IMR-90 (cell line): ENCODE data around the gene NELL1. TPM values are rescaled to one million over a fixed set of nuclear protein-coding genes. Genes with fewer than 3 reads are reported as not detected.

Experiments used
- ATAC-seq: fragments of 200-7000 bp; cut with Tn5 transposase; 2 replicates; pipeline ENCODE4 v1.9.1; 2020; ENCODE audit warnings: low read depth, mild to moderate bottlenecking, moderate library complexity
- BruUV-seq: library from RNA; stranded (reverse); fragments of 400-500 nt; replicated peaks from 2 replicates; lab custom pipeline; 2021; lab: Mats Ljungman, UMichigan
- CTCF ChIA-PET: fragments of 300-600 bp; formaldehyde crosslinking; extraction: SDS; loops from one replicate; lab custom pipeline; 2021; ENCODE audit warnings: antibody characterized with exemption; lab: Yijun Ruan, JAX
- POLR2A ChIA-PET: fragments of 300-600 bp; sonication (Branson Sonifier 250); formaldehyde crosslinking; loops from one replicate; lab custom pipeline; 2022; ENCODE audit warnings: antibody characterized with exemption; ENCODE audit not compliant: unreplicated experiment; lab: Charles Lee
- DNase-seq: peaks from one replicate; pipeline ENCODE4 v3.0.0; 2013
- H2AFZ ChIP-seq: replicated peaks from 2 replicates; pipeline ENCODE3; 2013; ENCODE audit warnings: low read length, mild to moderate bottlenecking; ENCODE audit not compliant: poor library complexity
- H2AK5ac ChIP-seq: 2 replicates; pipeline ENCODE4 v1.6.1; 2013; ENCODE audit warnings: low read depth, low read length, inconsistent platforms
- H2AK9ac ChIP-seq: replicated peaks from 2 replicates; pipeline ENCODE3; 2013; ENCODE audit warnings: mild to moderate bottlenecking, low read depth, low read length, moderate library complexity; ENCODE audit not compliant: poor library complexity
- H2BK120ac ChIP-seq: 2 replicates; pipeline ENCODE4 v1.6.1; 2013; ENCODE audit warnings: low read depth, low read length, inconsistent platforms
- H2BK15ac ChIP-seq: 3 replicates; pipeline ENCODE4 v1.6.1; 2013; ENCODE audit warnings: low read depth, low read length, inconsistent platforms
- H2BK20ac ChIP-seq: 2 replicates; pipeline ENCODE4 v1.6.1; 2013; ENCODE audit warnings: low read depth, mild to moderate bottlenecking, inconsistent platforms, low read length, moderate library complexity
- H2BK5ac ChIP-seq: 2 replicates; pipeline ENCODE4 v1.6.1; 2013; ENCODE audit warnings: mild to moderate bottlenecking, low read depth, low read length, inconsistent platforms; ENCODE audit not compliant: poor library complexity, severe bottlenecking
- H3K14ac ChIP-seq: replicated peaks from 2 replicates; pipeline ENCODE4 v1.6.1; 2013; ENCODE audit warnings: low read depth, low read length, inconsistent platforms
- H3K18ac ChIP-seq: 2 replicates; pipeline ENCODE4 v1.6.1; 2013; ENCODE audit warnings: low read depth, low read length, control low read depth
- H3K23ac ChIP-seq: 2 replicates; pipeline ENCODE4 v1.6.1; 2013; ENCODE audit warnings: low read depth, low read length, inconsistent platforms
- H3K27ac ChIP-seq: 2 replicates; pipeline ENCODE4 v1.5.1; 2013; ENCODE audit warnings: mild to moderate bottlenecking, control low read depth, low read length; ENCODE audit not compliant: insufficient read depth
- H3K27me3 ChIP-seq: 2 replicates; pipeline ENCODE4 v1.6.1; 2013; ENCODE audit warnings: low read length; ENCODE audit not compliant: control insufficient read depth, insufficient read depth
- H3K36me3 ChIP-seq: 2 replicates; pipeline ENCODE4 v1.6.1; 2013; ENCODE audit warnings: low read length, mixed read lengths; ENCODE audit not compliant: control insufficient read depth, insufficient read depth
- H3K4ac ChIP-seq: 2 replicates; pipeline ENCODE4 v1.6.1; 2013; ENCODE audit warnings: low read depth, low read length, inconsistent platforms
- H3K4me1 ChIP-seq: 2 replicates; pipeline ENCODE4 v1.6.1; 2013; ENCODE audit warnings: low read length, mixed read lengths; ENCODE audit not compliant: control insufficient read depth, insufficient read depth
- H3K4me2 ChIP-seq: 2 replicates; pipeline ENCODE4 v1.6.1; 2013; ENCODE audit warnings: low read depth, mild to moderate bottlenecking, control low read depth, low read length, moderate library complexity
- H3K4me3 ChIP-seq: 2 replicates; pipeline ENCODE4 v1.5.1; 2013; ENCODE audit warnings: low read depth, mild to moderate bottlenecking, control low read depth, low read length, moderate library complexity; ENCODE audit not compliant: insufficient read depth
- H3K56ac ChIP-seq: 2 replicates; pipeline ENCODE4 v1.6.1; 2013; ENCODE audit warnings: low read length, inconsistent platforms; ENCODE audit not compliant: insufficient read depth; ENCODE audit errors: extremely low read depth
- H3K79me1 ChIP-seq, 2 experiments: 2 replicates each; pipeline ENCODE4 v1.6.1; 2013; ENCODE audit warnings: low read length in 2 of 2, inconsistent platforms in 1 of 2, low read depth in 1 of 2
- H3K9ac ChIP-seq: 2 replicates; pipeline ENCODE4 v1.6.1; 2013; ENCODE audit warnings: low read depth, low read length, control low read depth
- H3K9me1 ChIP-seq: 2 replicates; pipeline ENCODE4 v1.6.1; 2013; ENCODE audit warnings: low read length, inconsistent platforms; ENCODE audit not compliant: insufficient read depth
- H3K9me3 ChIP-seq: 2 replicates; pipeline ENCODE4 v1.6.1; 2013; ENCODE audit warnings: low read length; ENCODE audit not compliant: control insufficient read depth, insufficient read depth
- H4K20me1 ChIP-seq: 2 replicates; pipeline ENCODE4 v1.6.1; 2013; ENCODE audit warnings: low read length, inconsistent platforms; ENCODE audit not compliant: insufficient read depth
- H4K5ac ChIP-seq: 2 replicates; pipeline ENCODE4 v1.6.1; 2013; ENCODE audit warnings: mild to moderate bottlenecking, low read depth, low read length, control low read depth
- H4K8ac ChIP-seq, 2 experiments: 2 replicates each; pipeline ENCODE4 v1.6.1; 2013; ENCODE audit warnings: low read depth in 2 of 2, low read length in 2 of 2, control low read depth in 1 of 2, inconsistent platforms in 1 of 2
- H4K91ac ChIP-seq: 2 replicates; pipeline ENCODE4 v1.6.1; 2013; ENCODE audit warnings: low read depth, low read length, inconsistent platforms; ENCODE audit not compliant: insufficient read depth
- CEBPB ChIP-seq: IDR thresholded peaks from 2 replicates; pipeline ENCODE4 v1.6.1; 2012; ENCODE audit warnings: low read depth, low read length, improper control_type of control experiment
- CHD1 ChIP-seq: IDR thresholded peaks from 2 replicates; pipeline ENCODE4 v1.6.1; 2012; ENCODE audit warnings: low read depth, low read length, improper control_type of control experiment
- MAFK ChIP-seq: IDR thresholded peaks from 2 replicates; pipeline ENCODE4 v1.6.1; 2012; ENCODE audit warnings: low read depth, low read length, improper control_type of control experiment
- MAZ ChIP-seq: IDR thresholded peaks from 2 replicates; pipeline ENCODE4 v1.6.1; 2012; ENCODE audit warnings: low read depth, mild to moderate bottlenecking, low read length, improper control_type of control experiment, moderate library complexity, borderline replicate concordance
- NFE2L2 ChIP-seq: fragments of 150-350 bp; IDR thresholded peaks from 2 replicates; pipeline ENCODE4 v1.6.1; 2016; ENCODE audit warnings: low read depth, mild to moderate bottlenecking, low read length
- POLR2A ChIP-seq: IDR thresholded peaks from 2 replicates; pipeline ENCODE4 v1.6.1; 2012; ENCODE audit warnings: mild to moderate bottlenecking, low read depth, low read length
- RFX5 ChIP-seq: IDR thresholded peaks from 2 replicates; pipeline ENCODE4 v1.8.0; 2012; ENCODE audit warnings: low read depth, mild to moderate bottlenecking, low read length, moderate library complexity
- WGBS, 2 experiments: methylation state at CpG; one replicate each; pipeline versions ENCODE4 v1.1.5 to v1.1.7; 2013; ENCODE audit warnings: missing lambda C conversion rate in 2 of 2; ENCODE audit not compliant: insufficient read length in 1 of 2; ENCODE audit errors: extremely low coverage in 2 of 2; 5-methylcytosine and 5-hydroxymethylcytosine counted together
- dilution Hi-C: fragments of 300-500 bp; cut with HindIII; formaldehyde crosslinking; loops from one replicate; pipeline ENCODE4 v1.14.3; 2018; ENCODE audit warnings: low sequenced_read_pairs; ENCODE audit not compliant: unreplicated experiment
- in situ Hi-C: fragments of 300-500 bp; cut with MboI; formaldehyde crosslinking; loops from 3 replicates; pipeline ENCODE4 v1.14.3; 2019; ENCODE audit warnings: low sequenced_read_pairs, inconsistent platforms, mixed read lengths
- intact Hi-C: fragments of 100-400 bp; cut with micrococcal nuclease; formaldehyde crosslinking; loops from 2 replicates; pipeline ENCODE4 v1.10.0; 2022
- polyA plus RNA-seq, 3 experiments: library from polyadenylated mRNA; depleted of rRNA; stranded (reverse); fragments of >200 nt; gene quantifications; 2 replicates each; pipeline ENCODE4 v1.2.3, GENCODE V29; 2012; ENCODE audit warnings: low replicate concordance in 1 of 3
- total RNA-seq: library from RNA; depleted of rRNA; stranded (reverse); fragments of >200 nt; gene quantifications from 2 replicates; pipeline ENCODE4 v1.2.3, GENCODE V29; 2012
- TF ChIP-seq, protein P1 (sequence below): conservative IDR thresholded peaks from 2 replicates; pipeline ENCODE4 v1.5.1; 2012; ENCODE audit warnings: mild to moderate bottlenecking, low read depth, low read length, improper control_type of control experiment
- TF ChIP-seq, protein P2 (sequence below): fragments of 150-350 bp; IDR thresholded peaks from 2 replicates; pipeline ENCODE4 v1.6.1; 2016; ENCODE audit warnings: low read depth, mild to moderate bottlenecking, low read length, moderate library complexity, borderline replicate concordance

NELL1 gene
- total and polyA plus RNA-seq, 2 of the 4 experiments (the other 2 are of a cell fraction): not detected

DNA sequence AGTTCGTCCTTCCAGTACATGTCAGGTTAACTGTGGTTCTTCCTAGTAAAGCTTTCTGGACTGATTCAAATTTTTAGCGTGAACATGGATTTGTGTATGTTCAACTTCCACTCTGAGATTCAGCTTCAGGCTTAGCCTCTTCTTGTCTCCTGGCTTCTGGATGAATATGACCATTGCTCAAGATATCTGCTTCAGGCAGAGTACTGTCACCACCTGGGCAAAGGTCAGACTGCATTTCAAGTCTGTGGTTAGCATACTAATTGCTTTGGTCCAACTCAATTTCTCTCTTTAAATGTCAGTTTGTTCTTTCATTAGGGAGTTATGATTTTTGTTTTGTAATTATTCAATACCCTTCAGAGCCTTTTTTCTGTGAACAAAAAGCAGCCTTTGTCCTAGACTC lies 440.0 kb downstream of the NELL1 start:
- H2BK15ac ChIP-seq: no peak overlapping the region
- no peak overlapping the region for H3K56ac ChIP-seq
- H3K9me1 ChIP-seq: no peaks in the 10 kb centered on the region
- intact Hi-C loops (no loop called here), dilution Hi-C loops (no loop called here), in situ Hi-C loops (no loop called here)
- H4K20me1 ChIP-seq: no peaks in the 10 kb centered on the region
- H2BK120ac ChIP-seq: no peak overlapping the region
- H3K4me2 ChIP-seq: no peak overlapping the region
- H3K4me1 ChIP-seq: no peaks in the 10 kb centered on the region
- no peaks in the 10 kb centered on the region for H3K27me3 ChIP-seq
- H3K79me1 ChIP-seq: no peaks in the 10 kb centered on the region
- H3K14ac ChIP-seq: no peak overlapping the region
- POLR2A ChIA-PET: no interaction called here
- no peak overlapping the region for H3K4ac ChIP-seq
- H3K4me3 ChIP-seq: no peak overlapping the region
- no peak for TF ChIP-seq CHD1
- TF ChIP-seq MAFK: no peak
- no peak for TF ChIP-seq RFX5
- no peak for TF ChIP-seq POLR2A
- TF ChIP-seq, protein P1, sequence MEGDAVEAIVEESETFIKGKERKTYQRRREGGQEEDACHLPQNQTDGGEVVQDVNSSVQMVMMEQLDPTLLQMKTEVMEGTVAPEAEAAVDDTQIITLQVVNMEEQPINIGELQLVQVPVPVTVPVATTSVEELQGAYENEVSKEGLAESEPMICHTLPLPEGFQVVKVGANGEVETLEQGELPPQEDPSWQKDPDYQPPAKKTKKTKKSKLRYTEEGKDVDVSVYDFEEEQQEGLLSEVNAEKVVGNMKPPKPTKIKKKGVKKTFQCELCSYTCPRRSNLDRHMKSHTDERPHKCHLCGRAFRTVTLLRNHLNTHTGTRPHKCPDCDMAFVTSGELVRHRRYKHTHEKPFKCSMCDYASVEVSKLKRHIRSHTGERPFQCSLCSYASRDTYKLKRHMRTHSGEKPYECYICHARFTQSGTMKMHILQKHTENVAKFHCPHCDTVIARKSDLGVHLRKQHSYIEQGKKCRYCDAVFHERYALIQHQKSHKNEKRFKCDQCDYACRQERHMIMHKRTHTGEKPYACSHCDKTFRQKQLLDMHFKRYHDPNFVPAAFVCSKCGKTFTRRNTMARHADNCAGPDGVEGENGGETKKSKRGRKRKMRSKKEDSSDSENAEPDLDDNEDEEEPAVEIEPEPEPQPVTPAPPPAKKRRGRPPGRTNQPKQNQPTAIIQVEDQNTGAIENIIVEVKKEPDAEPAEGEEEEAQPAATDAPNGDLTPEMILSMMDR: no peak
- TF ChIP-seq, protein P2, sequence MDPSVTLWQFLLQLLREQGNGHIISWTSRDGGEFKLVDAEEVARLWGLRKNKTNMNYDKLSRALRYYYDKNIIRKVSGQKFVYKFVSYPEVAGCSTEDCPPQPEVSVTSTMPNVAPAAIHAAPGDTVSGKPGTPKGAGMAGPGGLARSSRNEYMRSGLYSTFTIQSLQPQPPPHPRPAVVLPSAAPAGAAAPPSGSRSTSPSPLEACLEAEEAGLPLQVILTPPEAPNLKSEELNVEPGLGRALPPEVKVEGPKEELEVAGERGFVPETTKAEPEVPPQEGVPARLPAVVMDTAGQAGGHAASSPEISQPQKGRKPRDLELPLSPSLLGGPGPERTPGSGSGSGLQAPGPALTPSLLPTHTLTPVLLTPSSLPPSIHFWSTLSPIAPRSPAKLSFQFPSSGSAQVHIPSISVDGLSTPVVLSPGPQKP: no peak
- TF ChIP-seq MAZ: no peak
- TF ChIP-seq CEBPB: no peak
- TF ChIP-seq NFE2L2: no peak
- H3K9ac ChIP-seq: no peak overlapping the region
- no peaks in the 10 kb centered on the region for H3K36me3 ChIP-seq
- no peak overlapping the region for H2AFZ ChIP-seq
- H2AK9ac ChIP-seq: no peak overlapping the region
- peaks cover 7% of the 10 kb centered on the region for H3K9me3 ChIP-seq
- BruUV-seq: no TSS peak
- DNase-seq: no peak
- H4K5ac ChIP-seq: no peak overlapping the region
- no peak overlapping the region for H3K18ac ChIP-seq
- no peak overlapping the region for H3K23ac ChIP-seq
- ATAC-seq: no peak
- no peak overlapping the region for H4K91ac ChIP-seq
- 60% methylated on average over 1 of the region's 2 CpGs; no CpG with 5 or more reads in 1 of the 2 experiments for whole genome bisulfite sequencing, 2 experiments
- CTCF ChIA-PET: no interaction called here
- no peak overlapping the region for H2BK5ac ChIP-seq
- no peak overlapping the region for H3K27ac ChIP-seq
- no peak overlapping the region for H2AK5ac ChIP-seq
- H2BK20ac ChIP-seq: no peak overlapping the region
- no peak overlapping the region for H4K8ac ChIP-seq
